ENCODE data around the gene FBXO38. TPM values are rescaled to one million over a fixed set of nuclear protein-coding genes. Genes with fewer than 3 reads are reported as not detected.

FBXO38 gene
- total RNA-seq, 1 experiment from 2014 or later, result 36.3 TPM

DNA sequence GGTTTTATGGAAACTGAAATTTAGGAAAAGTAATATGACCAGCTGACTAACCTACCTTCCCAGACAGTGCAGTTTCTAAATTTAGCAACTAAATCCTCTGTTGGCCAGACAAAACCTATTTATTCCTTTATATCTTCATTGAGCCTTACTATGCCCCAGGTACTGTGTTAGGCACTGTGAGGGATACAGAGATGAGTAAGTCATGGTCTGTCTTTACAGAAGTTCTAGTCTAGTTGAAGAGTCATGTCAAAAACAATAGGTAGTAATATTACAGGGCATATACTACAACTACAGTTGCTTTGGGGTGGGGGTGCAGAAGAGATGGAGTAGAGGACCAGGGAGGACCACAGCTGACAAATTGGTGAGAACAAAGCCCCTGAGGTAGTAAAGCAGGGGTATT is 42.8 kb downstream of the FBXO38 start:
- H3K4me1 ChIP-seq (ENCODE audit: control insufficient read depth in 1 of 2, insufficient read depth in 2 of 2, low read length in 2 of 2), result no peaks in the 10 kb centered on the region
- CTCF ChIA-PET, result no interaction called here
- H3K9me2 ChIP-seq (ENCODE audit: insufficient read depth), result no peaks in the 10 kb centered on the region
- no peaks in the 10 kb centered on the region for H3K27me3 ChIP-seq (ENCODE audit: insufficient read depth, low read length)
- no peak overlapping the region for H3K27ac ChIP-seq (ENCODE audit: low read depth, low read length)
- H3K79me2 ChIP-seq (ENCODE audit: insufficient read depth, low read length), result no peaks in the 10 kb centered on the region
- intact Hi-C loops (cut with micrococcal nuclease), result no loop called here
- H3K4me2 ChIP-seq (ENCODE audit: low read length), result no peak overlapping the region
- DNase-seq (ENCODE audit: low read depth, low spot score), result no peak
- H3K36me3 ChIP-seq (ENCODE audit: control insufficient read depth in 1 of 2, insufficient read depth in 2 of 2, low read length in 2 of 2), result peaks cover 13 to 34% of the 10 kb centered on the region in 2 experiments; a peak in 2 of 4 replicates
- RAD21 ChIA-PET (ENCODE audit: low non-redundant PET in 1 of 2, low total read pairs in 2 of 2, uncharacterized antibody in 2 of 2, unreplicated experiment in 2 of 2), result no interaction called here
- H4K20me1 ChIP-seq (ENCODE audit: insufficient read depth), result peaks cover 3% of the 10 kb centered on the region; the same call in 1 of the 2 replicates
- no peaks in the 10 kb centered on the region for H3K9me3 ChIP-seq (ENCODE audit: control insufficient read depth in 1 of 2, insufficient read depth in 1 of 2, low read depth in 1 of 2, low read length in 2 of 2)
- H3K9ac ChIP-seq (ENCODE audit: low read length), result no peak overlapping the region
- POLR2A ChIA-PET, result no interaction called here
- no peak overlapping the region for H2AFZ ChIP-seq (ENCODE audit: low read depth, low read length, poor library complexity, severe bottlenecking)
- H3K4me3 ChIP-seq (replicated peaks in 1 of 2; ENCODE audit: low read depth in 1 of 2, low read length in 2 of 2), result no peak overlapping the region
- no peak for ATAC-seq
- no TSS peak for BruUV-seq (replicated peaks)
- TF ChIP-seq FOSL1 (IDR thresholded peaks at IDR 0.05; ENCODE audit: low read depth) (no peak), EZH2 (IDR thresholded peaks at IDR 0.05) (no peak), EGR1 (IDR thresholded peaks at IDR 0.05; ENCODE audit: low read depth) (no peak), RAD21 (IDR thresholded peaks at IDR 0.05; ENCODE audit: low read depth) (no peak), EZH2phosphoT487 (IDR thresholded peaks at IDR 0.05; ENCODE audit: borderline replicate concordance) (no peak), YY1 (IDR thresholded peaks at IDR 0.05; ENCODE audit: extremely low read depth, insufficient replicate concordance, low read depth, low read length) (no peak), CEBPB (IDR thresholded peaks at IDR 0.05; ENCODE audit: low read depth) (no peak), CBX3 (IDR thresholded peaks at IDR 0.05; ENCODE audit: low read depth) (no peak), ZNF274 (IDR thresholded peaks at IDR 0.05; ENCODE audit: low read depth, low read length) (no peak), SRF (IDR thresholded peaks at IDR 0.05; ENCODE audit: low read depth) (no peak), POLR2AphosphoS5 (IDR thresholded peaks at IDR 0.05; ENCODE audit: low read depth, low read length) (no peak), SIN3A (IDR thresholded peaks at IDR 0.05; ENCODE audit: low read depth) (no peak), POLR2A (IDR thresholded peaks at IDR 0.05; ENCODE audit: borderline replicate concordance, extremely low read depth, insufficient read depth, insufficient read length) (no peak), ZFX (IDR thresholded peaks at IDR 0.05) (no peak)
- TF ChIP-seq, protein P1, sequence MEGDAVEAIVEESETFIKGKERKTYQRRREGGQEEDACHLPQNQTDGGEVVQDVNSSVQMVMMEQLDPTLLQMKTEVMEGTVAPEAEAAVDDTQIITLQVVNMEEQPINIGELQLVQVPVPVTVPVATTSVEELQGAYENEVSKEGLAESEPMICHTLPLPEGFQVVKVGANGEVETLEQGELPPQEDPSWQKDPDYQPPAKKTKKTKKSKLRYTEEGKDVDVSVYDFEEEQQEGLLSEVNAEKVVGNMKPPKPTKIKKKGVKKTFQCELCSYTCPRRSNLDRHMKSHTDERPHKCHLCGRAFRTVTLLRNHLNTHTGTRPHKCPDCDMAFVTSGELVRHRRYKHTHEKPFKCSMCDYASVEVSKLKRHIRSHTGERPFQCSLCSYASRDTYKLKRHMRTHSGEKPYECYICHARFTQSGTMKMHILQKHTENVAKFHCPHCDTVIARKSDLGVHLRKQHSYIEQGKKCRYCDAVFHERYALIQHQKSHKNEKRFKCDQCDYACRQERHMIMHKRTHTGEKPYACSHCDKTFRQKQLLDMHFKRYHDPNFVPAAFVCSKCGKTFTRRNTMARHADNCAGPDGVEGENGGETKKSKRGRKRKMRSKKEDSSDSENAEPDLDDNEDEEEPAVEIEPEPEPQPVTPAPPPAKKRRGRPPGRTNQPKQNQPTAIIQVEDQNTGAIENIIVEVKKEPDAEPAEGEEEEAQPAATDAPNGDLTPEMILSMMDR (IDR thresholded peaks at IDR 0.05 in 2 of 3, conservative IDR thresholded peaks at IDR 0.05 in 1 of 3; ENCODE audit: borderline replicate concordance in 1 of 3, insufficient read depth in 1 of 3, low read depth in 2 of 3, low read length in 2 of 3), result no peak
- TF ChIP-seq, protein P2, sequence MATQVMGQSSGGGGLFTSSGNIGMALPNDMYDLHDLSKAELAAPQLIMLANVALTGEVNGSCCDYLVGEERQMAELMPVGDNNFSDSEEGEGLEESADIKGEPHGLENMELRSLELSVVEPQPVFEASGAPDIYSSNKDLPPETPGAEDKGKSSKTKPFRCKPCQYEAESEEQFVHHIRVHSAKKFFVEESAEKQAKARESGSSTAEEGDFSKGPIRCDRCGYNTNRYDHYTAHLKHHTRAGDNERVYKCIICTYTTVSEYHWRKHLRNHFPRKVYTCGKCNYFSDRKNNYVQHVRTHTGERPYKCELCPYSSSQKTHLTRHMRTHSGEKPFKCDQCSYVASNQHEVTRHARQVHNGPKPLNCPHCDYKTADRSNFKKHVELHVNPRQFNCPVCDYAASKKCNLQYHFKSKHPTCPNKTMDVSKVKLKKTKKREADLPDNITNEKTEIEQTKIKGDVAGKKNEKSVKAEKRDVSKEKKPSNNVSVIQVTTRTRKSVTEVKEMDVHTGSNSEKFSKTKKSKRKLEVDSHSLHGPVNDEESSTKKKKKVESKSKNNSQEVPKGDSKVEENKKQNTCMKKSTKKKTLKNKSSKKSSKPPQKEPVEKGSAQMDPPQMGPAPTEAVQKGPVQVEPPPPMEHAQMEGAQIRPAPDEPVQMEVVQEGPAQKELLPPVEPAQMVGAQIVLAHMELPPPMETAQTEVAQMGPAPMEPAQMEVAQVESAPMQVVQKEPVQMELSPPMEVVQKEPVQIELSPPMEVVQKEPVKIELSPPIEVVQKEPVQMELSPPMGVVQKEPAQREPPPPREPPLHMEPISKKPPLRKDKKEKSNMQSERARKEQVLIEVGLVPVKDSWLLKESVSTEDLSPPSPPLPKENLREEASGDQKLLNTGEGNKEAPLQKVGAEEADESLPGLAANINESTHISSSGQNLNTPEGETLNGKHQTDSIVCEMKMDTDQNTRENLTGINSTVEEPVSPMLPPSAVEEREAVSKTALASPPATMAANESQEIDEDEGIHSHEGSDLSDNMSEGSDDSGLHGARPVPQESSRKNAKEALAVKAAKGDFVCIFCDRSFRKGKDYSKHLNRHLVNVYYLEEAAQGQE (IDR thresholded peaks at IDR 0.05; ENCODE audit: low read depth), result no peak
- TF ChIP-seq, protein P3, sequence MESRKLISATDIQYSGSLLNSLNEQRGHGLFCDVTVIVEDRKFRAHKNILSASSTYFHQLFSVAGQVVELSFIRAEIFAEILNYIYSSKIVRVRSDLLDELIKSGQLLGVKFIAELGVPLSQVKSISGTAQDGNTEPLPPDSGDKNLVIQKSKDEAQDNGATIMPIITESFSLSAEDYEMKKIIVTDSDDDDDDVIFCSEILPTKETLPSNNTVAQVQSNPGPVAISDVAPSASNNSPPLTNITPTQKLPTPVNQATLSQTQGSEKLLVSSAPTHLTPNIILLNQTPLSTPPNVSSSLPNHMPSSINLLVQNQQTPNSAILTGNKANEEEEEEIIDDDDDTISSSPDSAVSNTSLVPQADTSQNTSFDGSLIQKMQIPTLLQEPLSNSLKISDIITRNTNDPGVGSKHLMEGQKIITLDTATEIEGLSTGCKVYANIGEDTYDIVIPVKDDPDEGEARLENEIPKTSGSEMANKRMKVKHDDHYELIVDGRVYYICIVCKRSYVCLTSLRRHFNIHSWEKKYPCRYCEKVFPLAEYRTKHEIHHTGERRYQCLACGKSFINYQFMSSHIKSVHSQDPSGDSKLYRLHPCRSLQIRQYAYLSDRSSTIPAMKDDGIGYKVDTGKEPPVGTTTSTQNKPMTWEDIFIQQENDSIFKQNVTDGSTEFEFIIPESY (IDR thresholded peaks at IDR 0.05; ENCODE audit: extremely low read depth, insufficient replicate concordance, low read length), result no peak
- TF ChIP-seq, protein P4, sequence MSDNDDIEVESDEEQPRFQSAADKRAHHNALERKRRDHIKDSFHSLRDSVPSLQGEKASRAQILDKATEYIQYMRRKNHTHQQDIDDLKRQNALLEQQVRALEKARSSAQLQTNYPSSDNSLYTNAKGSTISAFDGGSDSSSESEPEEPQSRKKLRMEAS (IDR thresholded peaks at IDR 0.05), result no peak
- TF ChIP-seq, protein P5, sequence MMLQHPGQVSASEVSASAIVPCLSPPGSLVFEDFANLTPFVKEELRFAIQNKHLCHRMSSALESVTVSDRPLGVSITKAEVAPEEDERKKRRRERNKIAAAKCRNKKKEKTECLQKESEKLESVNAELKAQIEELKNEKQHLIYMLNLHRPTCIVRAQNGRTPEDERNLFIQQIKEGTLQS (IDR thresholded peaks at IDR 0.05), result no peak

All from HCT116 (cell line).